Measurements from ENCODE around the gene TTLL9. TPM values are rescaled to one million over a fixed set of nuclear protein-coding genes. Genes with fewer than 3 reads are reported as not detected.

Gene TTLL9
- total and polyA plus RNA-seq, 2 of the 13 experiments (the other 11 are each of a cell fraction or from before 2014, with no cell fraction given) = not detected

- no peak for TF ChIP-seq RFXAP (CRISPR knock-in tag; IDR thresholded peaks at IDR 0.05; ENCODE audit: borderline replicate concordance)
- TF ChIP-seq FOXK1 (CRISPR knock-in tag; IDR thresholded peaks at IDR 0.05; ENCODE audit: borderline replicate concordance, low read depth) = no peak
- TF ChIP-seq ZNF10 (CRISPR knock-in tag; IDR thresholded peaks at IDR 0.05; ENCODE audit: borderline replicate concordance, low read depth) = no peak
- no peak for TF ChIP-seq ZNF431 (CRISPR knock-in tag; IDR thresholded peaks at IDR 0.05; ENCODE audit: borderline replicate concordance, low read depth)
- TF ChIP-seq PRDM10 (CRISPR knock-in tag; IDR thresholded peaks at IDR 0.05; ENCODE audit: low read depth) = no peak
- no peak for TF ChIP-seq ZSCAN12 (CRISPR knock-in tag; IDR thresholded peaks at IDR 0.05)
- TF ChIP-seq SYNCRIP (IDR thresholded peaks at IDR 0.05; ENCODE audit: insufficient read depth, low read depth, low read length) = no peak
- no peak for TF ChIP-seq ZNF879 (CRISPR knock-in tag; IDR thresholded peaks at IDR 0.05)
- peak; percentile 39; the same call in 1 of the 2 replicates for TF ChIP-seq HMG20A (CRISPR knock-in tag; IDR thresholded peaks at IDR 0.05; ENCODE audit: borderline replicate concordance)
- TF ChIP-seq ZNF547 (CRISPR knock-in tag; IDR thresholded peaks at IDR 0.05) = no peak
- 0 out of 2 replicates have a peak, but pooled peaks have one; percentile 49 for TF ChIP-seq DNMT3B (CRISPR knock-in tag; conservative IDR thresholded peaks at IDR 0.05)
- no peak for TF ChIP-seq GABPA (IDR thresholded peaks at IDR 0.05; ENCODE audit: low read depth, low read length)
- TF ChIP-seq GABPA (CRISPR knock-in tag; IDR thresholded peaks at IDR 0.05; ENCODE audit: low read depth) = no peak
- no peak for TF ChIP-seq SP140L (CRISPR knock-in tag; IDR thresholded peaks at IDR 0.05; ENCODE audit: borderline replicate concordance)
- no peak for TF ChIP-seq HIVEP1 (CRISPR knock-in tag; IDR thresholded peaks at IDR 0.05)
- 0 out of 2 replicates have a peak, but pooled peaks have one; percentile 65 for TF ChIP-seq ZBTB7B (CRISPR knock-in tag; IDR thresholded peaks at IDR 0.05)
- no peak for TF ChIP-seq KDM3A (CRISPR knock-in tag; IDR thresholded peaks at IDR 0.05; ENCODE audit: low read depth)
- TF ChIP-seq SCMH1 (CRISPR knock-in tag; IDR thresholded peaks at IDR 0.05; ENCODE audit: borderline replicate concordance) = no peak
- no peak for TF ChIP-seq ZBTB33 (CRISPR knock-in tag; IDR thresholded peaks at IDR 0.05)
These were observed 34.2 kb upstream of the TTLL9 start (continued) for GRCh38 chr20:31835977-31836852.

Data from HepG2 (cell line).